HG03025 (cell line): ENCODE data around the gene TCF7L2.

ENCODE experiments used
- ATAC-seq: cut with Tn5 transposase; IDR thresholded peaks from one replicate; pipeline ENCODE4 v1.9.1; 2021; ENCODE audit warnings: mild to moderate bottlenecking, moderate library complexity; ENCODE audit not compliant: unreplicated experiment, low FRiP score

TCF7L2 gene

GRCh38 chr10:112945811-112946210 is 4.2 kb upstream of the TCF7L2 start:
- no peak for ATAC-seq

- ATAC-seq = no peak
Observed at GRCh38 chr10:112946649-112947048, 3.4 kb upstream of the TCF7L2 start.

DNA sequence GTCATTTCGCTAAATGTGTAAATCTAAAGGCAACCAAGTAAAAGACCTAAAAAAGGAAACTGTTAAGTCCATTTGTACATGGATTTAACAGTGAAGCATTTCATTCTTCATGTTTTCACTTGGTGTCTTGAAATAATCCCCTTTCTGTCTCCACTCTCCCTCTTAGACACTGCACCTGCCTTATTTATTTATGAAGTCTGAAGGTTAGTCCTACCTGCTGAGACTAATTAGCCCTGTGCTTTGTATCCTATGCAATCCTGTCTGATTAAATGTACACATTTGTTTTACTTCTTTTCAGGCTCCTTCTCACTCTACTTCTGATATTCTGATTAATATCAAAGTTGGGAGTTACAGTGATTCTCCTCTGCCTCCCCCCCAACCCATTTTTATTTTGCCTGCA is 1.9 kb upstream of the TCF7L2 start:
- no peak for ATAC-seq

DNA sequence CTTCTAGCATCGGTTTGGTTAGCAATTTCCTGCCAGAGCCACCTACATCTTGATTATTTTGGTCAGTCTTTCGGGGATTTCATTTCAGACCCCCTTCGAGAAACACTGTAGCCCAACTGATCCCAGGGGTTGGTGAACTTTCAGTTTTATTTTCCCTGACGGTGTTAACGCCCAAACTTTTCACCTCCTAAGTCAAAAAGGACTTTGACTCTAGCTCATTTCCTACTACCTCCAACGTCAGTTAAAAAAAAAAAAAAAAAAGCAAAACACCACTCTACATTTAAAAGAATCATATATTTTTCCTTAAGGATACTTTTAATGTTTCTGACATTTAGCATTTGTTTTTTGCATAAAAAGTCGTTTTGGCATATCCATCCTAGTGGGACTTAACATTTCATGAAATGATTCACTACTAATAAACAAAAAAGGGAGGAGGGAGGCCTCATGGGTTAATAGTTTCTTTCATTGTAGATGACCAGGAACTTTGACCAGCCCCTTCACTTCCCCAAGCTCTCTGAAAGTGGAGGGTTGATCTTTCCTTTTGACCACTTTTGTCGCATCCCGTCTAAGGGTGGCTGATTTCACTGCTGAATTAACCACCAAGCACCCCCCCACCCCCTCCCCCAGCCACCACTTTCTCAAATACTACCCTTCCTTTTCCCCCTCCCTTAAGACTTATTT is 764 bp upstream of the TCF7L2 start:
- ATAC-seq = no peak

- ATAC-seq = no peak
Observed at GRCh38 chr10:112950714-112951358, 789 bp downstream of the TCF7L2 start.

GRCh38 chr10:112951359-112952281 is 1.6 kb downstream of the TCF7L2 start:
- ATAC-seq = no peak

DNA sequence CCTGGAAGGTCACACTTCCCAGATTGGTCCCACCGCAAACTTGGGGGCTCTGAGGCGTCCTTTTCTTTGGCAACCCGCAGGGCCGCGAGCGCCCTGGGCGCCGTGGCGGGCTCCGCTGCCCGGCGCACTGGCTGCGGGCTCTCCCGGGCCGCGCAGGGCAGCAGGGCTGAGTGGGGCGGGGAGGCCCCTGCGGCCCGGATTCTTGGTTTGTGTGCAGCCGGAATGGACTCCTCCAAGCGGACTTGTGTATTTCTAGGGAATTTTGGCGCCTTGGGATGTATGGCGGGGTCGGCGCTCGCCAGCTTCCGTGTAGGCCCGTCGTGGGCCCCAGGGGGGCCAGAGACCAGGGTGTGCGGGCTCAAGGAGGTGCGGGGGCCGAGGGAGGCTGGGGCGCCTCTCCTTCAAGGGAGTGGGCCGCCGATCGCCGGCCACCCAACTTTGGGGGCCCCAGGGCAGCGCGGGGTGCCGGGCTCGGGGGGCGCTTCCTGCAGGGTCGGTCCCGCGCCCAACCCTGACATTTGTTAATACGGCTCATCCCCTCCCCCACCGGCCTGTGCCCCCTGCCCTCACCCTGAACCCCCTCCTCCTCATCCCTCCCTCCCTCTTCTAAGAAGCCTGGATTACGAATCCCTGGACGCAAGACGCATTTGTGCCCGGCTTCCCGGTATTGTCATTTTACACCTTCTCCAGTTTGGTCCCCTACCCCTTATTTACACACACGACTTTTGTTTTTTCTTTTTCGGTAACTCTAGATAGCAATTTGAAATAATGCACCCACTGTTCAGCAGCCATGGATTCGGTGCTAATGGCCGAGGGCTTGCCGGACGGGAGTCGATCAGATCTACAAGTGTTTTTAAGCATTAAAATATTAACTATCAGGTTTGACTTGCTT is 2.5 kb downstream of the TCF7L2 start:
- no peak for ATAC-seq

DNA sequence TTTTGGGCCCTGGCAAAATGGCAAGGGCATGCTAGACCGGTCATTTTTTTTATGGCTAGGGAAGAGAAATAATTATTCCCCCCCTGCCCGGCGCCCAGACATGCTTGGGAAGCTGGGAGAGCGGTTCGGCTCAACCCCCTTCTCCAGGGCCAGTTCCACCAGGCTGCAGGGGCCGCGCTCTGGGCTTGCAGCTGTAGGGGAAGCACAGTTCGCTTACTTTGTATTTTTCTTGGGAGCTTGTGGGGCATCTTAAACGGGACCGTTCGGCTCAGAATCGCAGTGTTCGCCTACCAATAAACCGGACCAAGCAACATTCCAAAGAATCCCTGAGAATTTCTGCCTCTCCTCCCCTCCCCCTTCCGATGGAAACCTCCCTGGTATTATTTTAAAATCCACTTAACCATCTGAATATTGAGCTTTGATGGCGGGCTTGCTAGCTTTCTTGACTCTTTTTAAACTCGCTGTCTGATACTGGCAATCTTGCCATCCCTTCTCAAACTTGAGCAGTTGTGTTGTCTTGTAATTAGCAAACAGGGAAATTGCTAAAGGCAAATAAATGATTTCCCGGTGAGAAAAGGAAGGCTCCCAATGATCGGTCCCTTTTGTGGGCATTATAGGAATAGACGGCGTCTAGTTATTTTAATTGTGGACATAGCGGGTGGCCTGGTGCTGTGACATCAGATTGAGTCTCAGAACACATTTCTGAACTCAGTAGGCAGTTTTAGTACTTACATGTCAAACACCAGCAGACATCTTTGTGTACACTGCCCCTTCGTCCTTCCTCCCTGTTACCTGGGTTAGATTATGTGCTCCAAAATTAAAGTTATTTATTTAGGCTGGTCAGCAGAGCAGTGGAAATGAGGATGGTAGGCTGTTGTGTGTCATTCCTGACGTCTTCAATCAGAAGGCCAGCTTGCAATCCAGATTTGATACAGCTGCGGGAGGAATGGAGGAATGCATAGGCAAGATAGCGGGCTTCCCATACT is 3.4 kb downstream of the TCF7L2 start:
- ATAC-seq = no peak

- ATAC-seq = no peak
Observed at GRCh38 chr10:112954974-112955581, 5.0 kb downstream of the TCF7L2 start.

GRCh38 chr10:112955582-112956421 is 5.8 kb downstream of the TCF7L2 start:
- ATAC-seq = no peak

GRCh38 chr10:112956631-112957350 is 6.7 kb downstream of the TCF7L2 start:
- ATAC-seq = no peak

- ATAC-seq = no peak
Observed at GRCh38 chr10:112957640-112958092, 7.6 kb downstream of the TCF7L2 start.

DNA sequence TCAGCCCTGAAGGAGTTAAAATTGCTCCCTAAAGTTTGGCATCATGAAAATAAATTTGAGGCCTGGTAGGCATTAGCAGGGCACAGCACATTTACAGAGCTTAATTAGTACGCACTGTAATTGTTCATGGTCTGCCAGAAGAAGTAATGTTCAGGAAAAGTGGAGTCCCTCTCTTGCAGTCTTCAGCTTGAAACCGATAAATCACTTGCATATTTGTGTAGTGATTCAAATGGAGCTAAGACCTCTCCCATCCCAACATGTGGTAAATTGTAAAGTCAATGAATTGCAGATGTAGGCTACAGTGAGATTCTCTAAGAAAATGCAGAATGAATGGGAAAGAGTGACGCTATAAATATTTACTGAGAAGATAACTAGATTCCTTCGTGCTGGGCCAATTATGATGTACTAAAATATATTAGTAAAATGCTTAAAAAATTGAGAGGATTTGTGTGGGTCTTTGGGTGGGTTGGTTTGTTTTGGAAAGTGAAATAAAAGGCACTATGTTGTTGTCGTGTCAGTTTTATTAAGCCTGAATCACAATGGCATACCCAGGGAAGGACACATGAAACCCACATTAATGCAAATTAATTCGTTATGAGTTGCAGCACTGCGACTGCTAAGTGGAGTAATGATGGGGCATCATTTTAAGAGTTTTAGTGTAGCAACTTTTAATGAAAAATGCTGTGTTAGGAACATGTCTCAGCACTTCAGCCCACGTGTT is 8.4 kb downstream of the TCF7L2 start:
- no peak for ATAC-seq

DNA sequence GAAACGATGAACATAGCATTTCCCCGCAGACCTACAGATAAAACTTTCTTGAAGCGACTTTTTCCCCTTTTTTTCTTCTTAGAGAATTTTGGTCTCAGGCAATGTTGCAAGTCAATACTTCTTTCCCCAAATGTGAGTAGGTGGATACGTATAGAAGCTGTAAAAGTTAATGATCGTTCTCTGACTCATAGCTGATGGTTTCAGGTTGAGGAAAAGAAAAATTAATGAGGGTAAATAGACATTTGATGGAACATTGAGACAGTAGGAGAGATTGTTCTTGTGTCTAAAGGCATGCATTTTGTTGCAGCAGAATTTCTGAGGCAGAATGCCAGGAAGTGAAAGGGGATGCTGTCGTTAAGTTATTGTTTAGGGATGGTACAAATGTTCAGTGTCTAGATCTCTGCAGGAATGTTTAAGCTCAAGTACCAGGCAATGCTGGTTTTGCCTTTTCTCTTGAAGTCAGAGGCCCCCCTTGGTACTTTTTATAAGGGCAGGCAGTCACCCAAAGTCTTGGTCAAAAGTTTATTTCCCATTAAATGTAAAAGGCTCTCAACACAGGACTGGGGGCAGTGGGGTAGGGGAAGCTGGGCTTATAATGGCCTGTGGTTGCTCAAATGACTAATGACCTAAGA is 9.3 kb downstream of the TCF7L2 start:
- ATAC-seq = no peak

DNA sequence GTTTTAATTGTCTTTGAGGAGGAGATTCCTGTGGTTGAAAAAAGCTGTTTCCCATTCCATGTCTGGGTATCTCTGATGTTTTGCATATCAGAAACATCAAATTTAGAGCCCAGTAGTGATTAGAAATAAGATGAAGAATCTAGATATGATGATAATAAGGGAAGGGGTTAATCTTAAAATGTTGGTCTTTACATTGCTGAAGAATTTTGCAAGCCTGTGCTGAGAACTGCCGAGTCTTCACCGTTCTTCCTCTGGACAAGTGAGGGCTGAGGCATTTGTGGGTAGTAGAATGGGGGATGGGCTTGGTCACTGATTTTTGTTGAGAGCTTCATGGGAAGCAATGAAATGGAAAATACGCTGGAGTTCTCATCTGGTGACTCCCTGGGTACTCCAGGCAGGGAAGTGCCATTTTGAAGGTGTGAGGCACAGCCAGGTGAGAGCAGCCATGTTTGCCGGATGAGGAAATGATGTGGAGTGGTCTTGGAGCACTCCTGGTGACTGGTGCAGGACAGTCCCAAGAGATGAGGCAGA is 10.2 kb downstream of the TCF7L2 start:
- ATAC-seq = no peak

- ATAC-seq = no peak
Observed at GRCh38 chr10:112961609-112962008, 11.6 kb downstream of the TCF7L2 start.
